ENCODE measurements around the gene SMIM33. TPM values are rescaled to one million over a fixed set of nuclear protein-coding genes. Genes with fewer than 3 reads are reported as not detected.
"Not testable (repeated sequence)": the region's sequence is repeated elsewhere in the genome, so short reads cannot be mapped to it uniquely, and the experiment has no call there.

The SMIM33 gene
- total and polyA plus RNA-seq, 2 experiments from 2014 or later: not detected

DNA sequence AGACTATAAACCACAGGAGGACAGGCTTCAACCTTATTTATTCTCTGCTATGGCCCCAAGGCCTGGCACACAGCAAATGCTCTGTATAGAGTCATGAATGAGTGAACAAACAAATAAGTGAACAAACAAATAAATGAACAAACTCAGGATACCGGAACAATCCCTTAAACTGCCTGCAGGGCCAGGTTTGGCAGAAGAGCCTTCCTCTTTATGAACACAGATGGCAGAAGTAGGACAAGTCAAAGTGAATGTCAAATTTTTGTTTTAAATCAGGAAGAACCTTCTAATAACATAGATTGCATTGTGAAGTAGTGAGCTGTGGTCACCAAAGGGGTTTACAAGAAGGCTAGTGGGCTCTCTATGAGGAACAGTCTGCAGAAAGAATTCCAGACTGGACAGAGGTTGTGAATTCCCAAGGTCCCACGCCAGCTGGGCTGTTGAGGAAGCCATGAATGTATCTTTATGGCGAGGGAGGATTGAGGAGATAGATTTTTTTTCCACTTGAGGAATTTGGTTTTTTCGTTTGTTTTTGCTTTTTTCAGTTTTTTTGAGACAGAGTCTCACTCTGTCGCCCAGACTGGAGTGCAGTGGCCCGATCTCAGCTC is 42.1 kb downstream of the SMIM33 start:
- 87 to 89% methylated on average over 6 of the region's 6 CpGs for WGBS, 2 experiments (ENCODE audit: low coverage in 1 of 2, low lambda C conversion rate in 2 of 2, missing lambda C conversion rate in 2 of 2)
- in situ Hi-C loops (cut with MboI): loop anchor here (10.0 kb wide), 1 partner anchor 88 kb away; no protein-coding TSS in a partner anchor

DNA sequence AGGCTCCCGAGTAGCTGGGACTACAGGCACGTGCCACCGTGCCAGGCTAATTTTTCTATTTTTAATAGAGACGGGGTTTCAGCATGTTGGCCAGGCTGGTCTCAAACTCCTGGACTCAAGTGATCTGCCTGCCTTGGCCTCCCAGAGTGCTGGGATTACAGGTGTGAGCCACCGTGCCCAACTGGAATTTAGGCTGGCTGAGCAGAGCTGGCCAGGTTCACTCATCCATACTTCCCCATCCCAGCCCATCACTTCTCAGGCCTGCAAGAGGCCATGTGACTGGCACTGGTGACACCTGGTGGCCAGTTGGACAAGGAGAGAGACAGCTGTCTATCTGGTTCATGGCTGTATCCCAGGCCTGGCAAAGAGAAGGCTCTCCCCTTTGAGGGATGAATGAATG is 42.6 kb downstream of the SMIM33 start:
- not testable (repeated sequence) for H3K4me1 ChIP-seq (ENCODE audit: insufficient read depth); H3K27me3 ChIP-seq (replicated peaks; ENCODE audit: insufficient read depth); H3K79me2 ChIP-seq (ENCODE audit: insufficient read depth); H3K9me2 ChIP-seq (ENCODE audit: insufficient read depth); H3F3A ChIP-seq (ENCODE audit: insufficient read depth); H3K9me3 ChIP-seq (ENCODE audit: low read depth); H3K9ac ChIP-seq; H3K27ac ChIP-seq; H3K4me3 ChIP-seq; H3K4me2 ChIP-seq (ENCODE audit: unreplicated experiment); H2AFZ ChIP-seq; H4K20me1 ChIP-seq (ENCODE audit: insufficient read depth); H3K36me3 ChIP-seq (ENCODE audit: low read depth)
- WGBS, 2 experiments (ENCODE audit: low coverage in 1 of 2, low lambda C conversion rate in 2 of 2, missing lambda C conversion rate in 2 of 2): 67 to 68% methylated on average over 5 of the region's 5 CpGs
- peak; percentile 80 for DNase-seq
- in situ Hi-C loops (cut with MboI): loop anchor here (10.0 kb wide), 1 partner anchor 89 kb away; no protein-coding TSS in a partner anchor

More for the DNA sequence above, 42.1 kb downstream of the SMIM33 start:
- Histone ChIP-seq H3F3A (ENCODE audit: insufficient read depth) (no peaks in the 10 kb centered on the region), H2AFZ (no peak overlapping the region), H3K27me3 (replicated peaks; ENCODE audit: insufficient read depth) (no peaks in the 10 kb centered on the region), H3K79me2 (ENCODE audit: insufficient read depth) (no peaks in the 10 kb centered on the region), H3K36me3 (ENCODE audit: low read depth) (no peaks in the 10 kb centered on the region), H3K27ac (no peak overlapping the region), H3K9me3 (ENCODE audit: low read depth) (no peaks in the 10 kb centered on the region), H3K4me3 (no peak overlapping the region), H3K9ac (no peak overlapping the region), H3K4me2 (ENCODE audit: unreplicated experiment) (no peak overlapping the region), H4K20me1 (ENCODE audit: insufficient read depth) (no peaks in the 10 kb centered on the region), H3K9me2 (ENCODE audit: insufficient read depth) (no peaks in the 10 kb centered on the region), H3K4me1 (ENCODE audit: insufficient read depth) (no peaks in the 10 kb centered on the region)
- TF ChIP-seq EZH2 (IDR thresholded peaks at IDR 0.05; ENCODE audit: insufficient read depth, poor library complexity, severe bottlenecking): no peak
- TF ChIP-seq EZH2phosphoT487 (IDR thresholded peaks at IDR 0.05; ENCODE audit: insufficient read depth, low read depth): no peak
- DNase-seq: peak; percentile 21

- Histone ChIP-seq H2AFZ (no peak overlapping the region), H3K36me3 (ENCODE audit: low read depth) (no peaks in the 10 kb centered on the region), H3K9ac (no peak overlapping the region), H3K27ac (no peak overlapping the region), H3K4me2 (ENCODE audit: unreplicated experiment) (no peak overlapping the region), H3K27me3 (replicated peaks; ENCODE audit: insufficient read depth) (no peaks in the 10 kb centered on the region), H3K9me2 (ENCODE audit: insufficient read depth) (no peaks in the 10 kb centered on the region), H3K79me2 (ENCODE audit: insufficient read depth) (no peaks in the 10 kb centered on the region), H3F3A (ENCODE audit: insufficient read depth) (no peaks in the 10 kb centered on the region), H3K4me3 (no peak overlapping the region), H3K4me1 (ENCODE audit: insufficient read depth) (no peaks in the 10 kb centered on the region), H3K9me3 (ENCODE audit: low read depth) (no peaks in the 10 kb centered on the region), H4K20me1 (ENCODE audit: insufficient read depth) (no peaks in the 10 kb centered on the region)
- WGBS, 2 experiments (ENCODE audit: low coverage in 1 of 2, low lambda C conversion rate in 2 of 2, missing lambda C conversion rate in 2 of 2): 57 to 63% methylated on average over 6 of the region's 6 CpGs
- TF ChIP-seq EZH2phosphoT487 (IDR thresholded peaks at IDR 0.05; ENCODE audit: insufficient read depth, low read depth) (no peak), EZH2 (IDR thresholded peaks at IDR 0.05; ENCODE audit: insufficient read depth, poor library complexity, severe bottlenecking) (no peak)
- DNase-seq: peak; percentile 9
- in situ Hi-C loops (cut with MboI): loop anchor here (10.0 kb wide), 1 partner anchor 89 kb away; no protein-coding TSS in a partner anchor
These were observed 43.2 kb downstream of the SMIM33 start for GRCh38 chr5:139513852-139514485.

GRCh38 chr5:139514486-139514856 is 43.7 kb downstream of the SMIM33 start:
- 81 to 84% methylated on average over 2 of the region's 2 CpGs for WGBS, 2 experiments (ENCODE audit: low coverage in 1 of 2, low lambda C conversion rate in 2 of 2, missing lambda C conversion rate in 2 of 2)
- Histone ChIP-seq H4K20me1 (ENCODE audit: insufficient read depth) (no peaks in the 10 kb centered on the region), H2AFZ (no peak overlapping the region), H3K4me2 (ENCODE audit: unreplicated experiment) (no peak overlapping the region), H3K27ac (no peak overlapping the region), H3K4me1 (ENCODE audit: insufficient read depth) (no peaks in the 10 kb centered on the region), H3K9ac (no peak overlapping the region), H3K27me3 (replicated peaks; ENCODE audit: insufficient read depth) (no peaks in the 10 kb centered on the region), H3K36me3 (ENCODE audit: low read depth) (no peaks in the 10 kb centered on the region), H3K4me3 (no peak overlapping the region), H3K9me2 (ENCODE audit: insufficient read depth) (no peaks in the 10 kb centered on the region), H3K9me3 (ENCODE audit: low read depth) (no peaks in the 10 kb centered on the region), H3K79me2 (ENCODE audit: insufficient read depth) (no peaks in the 10 kb centered on the region), H3F3A (ENCODE audit: insufficient read depth) (no peaks in the 10 kb centered on the region)
- DNase-seq: no peak
- in situ Hi-C loops (cut with MboI): loop anchor here (10.0 kb wide), 1 partner anchor 90 kb away; no protein-coding TSS in a partner anchor
- TF ChIP-seq EZH2phosphoT487 (IDR thresholded peaks at IDR 0.05; ENCODE audit: insufficient read depth, low read depth): no peak
- no peak for TF ChIP-seq EZH2 (IDR thresholded peaks at IDR 0.05; ENCODE audit: insufficient read depth, poor library complexity, severe bottlenecking)

All from GM23248 (cell line).